H1 (cell line): ENCODE data around the gene HPX. TPM values are rescaled to one million over a fixed set of nuclear protein-coding genes. Genes with fewer than 3 reads are reported as not detected.

Experiments used
- CEBPB ChIP-seq: IDR thresholded peaks from 2 replicates; pipeline ENCODE4 v1.6.1; 2012; ENCODE audit warnings: low read depth, low read length
- EP300 ChIP-seq, 2 experiments: IDR thresholded peaks; 1 replicate in 1 of 2; 2 replicates in 1 of 2; pipeline ENCODE4 v1.6.1; 2011 to 2012; ENCODE audit warnings: low read depth in 2 of 2, low read length in 2 of 2, mild to moderate bottlenecking in 2 of 2, borderline replicate concordance in 1 of 2, inconsistent platforms in 1 of 2, moderate library complexity in 1 of 2
- KDM1A ChIP-seq: fragments of 200-600, 300-600 bp; sonication (generic); IDR thresholded peaks from 2 replicates; pipeline ENCODE4 v1.7.1; 2016; ENCODE audit warnings: mild to moderate bottlenecking, low read length, borderline replicate concordance
- KDM4A ChIP-seq: IDR thresholded peaks from one replicate; pipeline ENCODE4 v1.7.1; 2012; ENCODE audit warnings: low read depth, mild to moderate bottlenecking, moderate library complexity, low read length, inconsistent platforms; ENCODE audit not compliant: severe bottlenecking
- POU5F1 ChIP-seq: IDR thresholded peaks from 2 replicates; pipeline ENCODE4 v1.6.1; 2011; ENCODE audit warnings: low read depth, mild to moderate bottlenecking, low read length, moderate library complexity
- RBBP5 ChIP-seq: IDR thresholded peaks from 2 replicates; pipeline ENCODE4 v1.7.1; 2012; ENCODE audit warnings: low read depth, mild to moderate bottlenecking, inconsistent platforms, low read length, moderate library complexity, borderline replicate concordance
- polyA plus RNA-seq, 7 experiments: library from polyadenylated mRNA; depleted of rRNA in 3 of 7; stranded (reverse) in 5 of 7; unstranded in 2 of 7; fragments of >200 nt in 5 of 7; fragments of 200-250 nt in 2 of 7; gene quantifications; 1 replicate in 5 of 7; 2 replicates in 1 of 7; 4 replicates in 1 of 7; pipeline versions ENCODE4 v1.2.1 to v1.2.3, GENCODE V29; 2011 to 2013; ENCODE audit warnings: missing spikeins in 2 of 7, mixed read lengths in 2 of 7
- total RNA-seq: library from RNA; stranded (reverse); fragmentation: NEBNext Ultra II Directional; extraction: Animal tissue kit (Norgen Biotek cat#: 25700); gene quantifications from 2 replicates; pipeline ENCODE4 v1.2.1, GENCODE V29; 2021
- TF ChIP-seq, protein P1 (sequence below): fragments of 300-600 bp; sonication (generic); IDR thresholded peaks from 2 replicates; pipeline ENCODE4 v1.7.1; 2012; ENCODE audit warnings: low read length, moderate library complexity, mild to moderate bottlenecking, inconsistent platforms; ENCODE audit not compliant: insufficient replicate concordance
- TF ChIP-seq, protein P2 (sequence below): IDR thresholded peaks from 2 replicates; pipeline ENCODE4 v1.6.1; 2012; ENCODE audit warnings: inconsistent platforms

HPX gene
- total and polyA plus RNA-seq, 2 of the 8 experiments (the other 6 are each of a cell fraction or from before 2014, with no cell fraction given) = 0.80 to 0.97 TPM

DNA sequence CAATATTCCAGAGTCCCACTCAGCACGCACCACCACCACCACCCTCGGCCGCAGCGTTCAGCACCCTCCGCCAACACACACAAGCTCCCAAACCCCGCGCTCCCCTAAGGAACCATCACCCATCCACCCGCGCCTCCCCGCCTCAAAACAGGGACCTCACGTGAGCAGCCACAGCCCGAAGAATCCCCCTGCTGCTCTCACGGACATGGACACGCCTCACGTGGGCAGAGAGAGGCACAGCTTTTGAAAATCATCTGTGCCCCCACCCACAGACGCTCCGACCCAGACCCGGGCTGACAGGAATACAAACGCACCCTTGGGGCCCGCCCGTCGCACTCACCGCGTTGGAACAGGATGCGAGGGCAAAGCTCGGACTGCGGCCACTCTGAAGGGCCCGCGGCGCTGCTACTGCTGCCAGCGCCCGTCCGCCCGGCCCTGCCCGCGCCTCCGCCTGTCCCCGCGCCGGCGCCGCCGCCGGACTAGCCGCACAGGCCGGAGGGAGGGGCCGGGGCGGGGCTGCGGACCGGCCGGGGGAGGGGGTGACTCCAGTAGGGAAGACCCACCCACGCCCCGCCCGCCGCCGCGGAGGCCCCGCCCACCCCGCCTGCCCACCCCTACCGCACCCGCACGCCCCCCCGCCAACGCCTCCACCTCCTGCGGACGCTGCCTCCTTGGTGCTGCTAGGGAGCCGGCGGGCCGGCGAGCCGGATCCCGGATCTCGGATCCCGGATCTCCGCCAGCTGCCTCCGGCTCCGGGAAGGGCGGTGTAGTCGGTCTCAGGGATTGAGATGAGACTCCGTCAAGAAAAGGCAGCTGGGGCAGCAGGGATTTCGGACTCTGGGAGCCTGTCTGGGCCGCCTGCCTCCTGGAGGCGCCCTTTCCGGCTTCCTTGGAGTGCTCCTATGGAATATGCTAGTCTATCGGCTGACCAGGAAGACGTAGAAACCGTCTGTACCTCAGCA, 32.9 kb upstream of the HPX start, which contains the start of gene TRIM3 (continued):
- TF ChIP-seq, protein P1, sequence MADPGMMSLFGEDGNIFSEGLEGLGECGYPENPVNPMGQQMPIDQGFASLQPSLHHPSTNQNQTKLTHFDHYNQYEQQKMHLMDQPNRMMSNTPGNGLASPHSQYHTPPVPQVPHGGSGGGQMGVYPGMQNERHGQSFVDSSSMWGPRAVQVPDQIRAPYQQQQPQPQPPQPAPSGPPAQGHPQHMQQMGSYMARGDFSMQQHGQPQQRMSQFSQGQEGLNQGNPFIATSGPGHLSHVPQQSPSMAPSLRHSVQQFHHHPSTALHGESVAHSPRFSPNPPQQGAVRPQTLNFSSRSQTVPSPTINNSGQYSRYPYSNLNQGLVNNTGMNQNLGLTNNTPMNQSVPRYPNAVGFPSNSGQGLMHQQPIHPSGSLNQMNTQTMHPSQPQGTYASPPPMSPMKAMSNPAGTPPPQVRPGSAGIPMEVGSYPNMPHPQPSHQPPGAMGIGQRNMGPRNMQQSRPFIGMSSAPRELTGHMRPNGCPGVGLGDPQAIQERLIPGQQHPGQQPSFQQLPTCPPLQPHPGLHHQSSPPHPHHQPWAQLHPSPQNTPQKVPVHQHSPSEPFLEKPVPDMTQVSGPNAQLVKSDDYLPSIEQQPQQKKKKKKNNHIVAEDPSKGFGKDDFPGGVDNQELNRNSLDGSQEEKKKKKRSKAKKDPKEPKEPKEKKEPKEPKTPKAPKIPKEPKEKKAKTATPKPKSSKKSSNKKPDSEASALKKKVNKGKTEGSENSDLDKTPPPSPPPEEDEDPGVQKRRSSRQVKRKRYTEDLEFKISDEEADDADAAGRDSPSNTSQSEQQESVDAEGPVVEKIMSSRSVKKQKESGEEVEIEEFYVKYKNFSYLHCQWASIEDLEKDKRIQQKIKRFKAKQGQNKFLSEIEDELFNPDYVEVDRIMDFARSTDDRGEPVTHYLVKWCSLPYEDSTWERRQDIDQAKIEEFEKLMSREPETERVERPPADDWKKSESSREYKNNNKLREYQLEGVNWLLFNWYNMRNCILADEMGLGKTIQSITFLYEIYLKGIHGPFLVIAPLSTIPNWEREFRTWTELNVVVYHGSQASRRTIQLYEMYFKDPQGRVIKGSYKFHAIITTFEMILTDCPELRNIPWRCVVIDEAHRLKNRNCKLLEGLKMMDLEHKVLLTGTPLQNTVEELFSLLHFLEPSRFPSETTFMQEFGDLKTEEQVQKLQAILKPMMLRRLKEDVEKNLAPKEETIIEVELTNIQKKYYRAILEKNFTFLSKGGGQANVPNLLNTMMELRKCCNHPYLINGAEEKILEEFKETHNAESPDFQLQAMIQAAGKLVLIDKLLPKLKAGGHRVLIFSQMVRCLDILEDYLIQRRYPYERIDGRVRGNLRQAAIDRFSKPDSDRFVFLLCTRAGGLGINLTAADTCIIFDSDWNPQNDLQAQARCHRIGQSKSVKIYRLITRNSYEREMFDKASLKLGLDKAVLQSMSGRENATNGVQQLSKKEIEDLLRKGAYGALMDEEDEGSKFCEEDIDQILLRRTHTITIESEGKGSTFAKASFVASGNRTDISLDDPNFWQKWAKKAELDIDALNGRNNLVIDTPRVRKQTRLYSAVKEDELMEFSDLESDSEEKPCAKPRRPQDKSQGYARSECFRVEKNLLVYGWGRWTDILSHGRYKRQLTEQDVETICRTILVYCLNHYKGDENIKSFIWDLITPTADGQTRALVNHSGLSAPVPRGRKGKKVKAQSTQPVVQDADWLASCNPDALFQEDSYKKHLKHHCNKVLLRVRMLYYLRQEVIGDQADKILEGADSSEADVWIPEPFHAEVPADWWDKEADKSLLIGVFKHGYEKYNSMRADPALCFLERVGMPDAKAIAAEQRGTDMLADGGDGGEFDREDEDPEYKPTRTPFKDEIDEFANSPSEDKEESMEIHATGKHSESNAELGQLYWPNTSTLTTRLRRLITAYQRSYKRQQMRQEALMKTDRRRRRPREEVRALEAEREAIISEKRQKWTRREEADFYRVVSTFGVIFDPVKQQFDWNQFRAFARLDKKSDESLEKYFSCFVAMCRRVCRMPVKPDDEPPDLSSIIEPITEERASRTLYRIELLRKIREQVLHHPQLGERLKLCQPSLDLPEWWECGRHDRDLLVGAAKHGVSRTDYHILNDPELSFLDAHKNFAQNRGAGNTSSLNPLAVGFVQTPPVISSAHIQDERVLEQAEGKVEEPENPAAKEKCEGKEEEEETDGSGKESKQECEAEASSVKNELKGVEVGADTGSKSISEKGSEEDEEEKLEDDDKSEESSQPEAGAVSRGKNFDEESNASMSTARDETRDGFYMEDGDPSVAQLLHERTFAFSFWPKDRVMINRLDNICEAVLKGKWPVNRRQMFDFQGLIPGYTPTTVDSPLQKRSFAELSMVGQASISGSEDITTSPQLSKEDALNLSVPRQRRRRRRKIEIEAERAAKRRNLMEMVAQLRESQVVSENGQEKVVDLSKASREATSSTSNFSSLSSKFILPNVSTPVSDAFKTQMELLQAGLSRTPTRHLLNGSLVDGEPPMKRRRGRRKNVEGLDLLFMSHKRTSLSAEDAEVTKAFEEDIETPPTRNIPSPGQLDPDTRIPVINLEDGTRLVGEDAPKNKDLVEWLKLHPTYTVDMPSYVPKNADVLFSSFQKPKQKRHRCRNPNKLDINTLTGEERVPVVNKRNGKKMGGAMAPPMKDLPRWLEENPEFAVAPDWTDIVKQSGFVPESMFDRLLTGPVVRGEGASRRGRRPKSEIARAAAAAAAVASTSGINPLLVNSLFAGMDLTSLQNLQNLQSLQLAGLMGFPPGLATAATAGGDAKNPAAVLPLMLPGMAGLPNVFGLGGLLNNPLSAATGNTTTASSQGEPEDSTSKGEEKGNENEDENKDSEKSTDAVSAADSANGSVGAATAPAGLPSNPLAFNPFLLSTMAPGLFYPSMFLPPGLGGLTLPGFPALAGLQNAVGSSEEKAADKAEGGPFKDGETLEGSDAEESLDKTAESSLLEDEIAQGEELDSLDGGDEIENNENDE = no peak
- TF ChIP-seq CEBPB (no peak), KDM1A (no peak), RBBP5 (no peak), EP300 (IDR thresholded peaks at IDR 0.05; ENCODE audit: borderline replicate concordance in 1 of 2, low read depth in 2 of 2, low read length in 2 of 2) (0 out of 3 replicates have a peak, but pooled peaks of 1 of the 2 experiments have one; percentile 6), POU5F1 (no peak), KDM4A (peak; percentile 66)
- TF ChIP-seq, protein P2, sequence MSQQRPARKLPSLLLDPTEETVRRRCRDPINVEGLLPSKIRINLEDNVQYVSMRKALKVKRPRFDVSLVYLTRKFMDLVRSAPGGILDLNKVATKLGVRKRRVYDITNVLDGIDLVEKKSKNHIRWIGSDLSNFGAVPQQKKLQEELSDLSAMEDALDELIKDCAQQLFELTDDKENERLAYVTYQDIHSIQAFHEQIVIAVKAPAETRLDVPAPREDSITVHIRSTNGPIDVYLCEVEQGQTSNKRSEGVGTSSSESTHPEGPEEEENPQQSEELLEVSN = no peak
